K562 (cell line): Measurements from ENCODE around the gene GJA5. TPM values are rescaled to one million over a fixed set of nuclear protein-coding genes. Genes with fewer than 3 reads are reported as not detected.

ENCODE experiments used
- ATAC-seq: fragments of 200-7000 bp; cut with Tn5 transposase; 3 replicates; pipeline ENCODE4 v1.9.1; 2020; ENCODE audit warnings: moderate library complexity
- BruUV-seq: library from RNA; stranded (reverse); fragments of 400-500 nt; replicated peaks from 2 replicates; lab custom pipeline; 2021; lab: Mats Ljungman, UMichigan
- CTCF ChIA-PET: fragments of 300-600 bp; formaldehyde crosslinking; extraction: SDS; loops from one replicate; lab custom pipeline; 2021; ENCODE audit warnings: low intra/inter-chr PET ratio; lab: Yijun Ruan, JAX
- POLR2A ChIA-PET: fragments of 300-600, 350-650 bp; sonication (Branson Sonifier 250); formaldehyde crosslinking; extraction: SDS; loops from one replicate; lab custom pipeline; 2021; ENCODE audit warnings: antibody characterized with exemption, inconsistent platforms; lab: Yijun Ruan, JAX
- DNase-seq, 4 experiments: peaks; one replicate each; pipeline versions ENCODE4 v3.0.0 to v3.0.0-alpha.2; 2011 to 2018; ENCODE audit warnings: low spot score in 3 of 4, mixed read lengths in 3 of 4; ENCODE audit errors: extremely low read depth in 1 of 4
- FAIRE-seq: peaks from 2 replicates; lab custom pipeline; 2011; peaks lifted over from hg19 to GRCh38; lab: Jason Lieb, UNC
- H2AFZ ChIP-seq: 2 replicates; pipeline ENCODE4 v1.6.0; 2011; ENCODE audit warnings: low read depth, low read length, control low read depth, inconsistent platforms
- H3K27ac ChIP-seq: fragments of 200-600 bp; 3 replicates; pipeline ENCODE4 v1.8.0; 2011; ENCODE audit warnings: low read depth, mild to moderate bottlenecking, control low read depth, inconsistent platforms, low read length, moderate library complexity, mixed read lengths; ENCODE audit errors: extremely low read depth
- H3K27me3 ChIP-seq, 2 experiments: fragments of 300-600 bp in 1 of 2; 2 replicates in 1 of 2; 3 replicates in 1 of 2; pipeline versions ENCODE4 v1.6.0 to v1.8.0; 2011; ENCODE audit warnings: inconsistent platforms in 2 of 2, low read length in 2 of 2, mild to moderate bottlenecking in 1 of 2, mixed read lengths in 1 of 2, moderate library complexity in 1 of 2; ENCODE audit not compliant: control insufficient read depth in 2 of 2, insufficient read depth in 2 of 2
- H3K36me3 ChIP-seq: fragments of 300-600 bp; 3 replicates; pipeline ENCODE4 v1.8.0; 2011; ENCODE audit warnings: mild to moderate bottlenecking, low read length, inconsistent platforms; ENCODE audit not compliant: control insufficient read depth, insufficient read depth
- H3K4me1 ChIP-seq, 2 experiments: fragments of 200-600 bp in 1 of 2; replicated peaks in 1 of 2; 2 replicates in 1 of 2; 3 replicates in 1 of 2; pipeline versions ENCODE4 v1.5.1 to v1.8.0; 2011; ENCODE audit warnings: inconsistent platforms in 2 of 2, low read length in 2 of 2, mild to moderate bottlenecking in 1 of 2, mixed read lengths in 1 of 2, moderate library complexity in 1 of 2; ENCODE audit not compliant: control insufficient read depth in 2 of 2, insufficient read depth in 2 of 2
- H3K4me2 ChIP-seq: 2 replicates; pipeline ENCODE4 v1.6.1; 2011; ENCODE audit warnings: low read length, control low read depth, inconsistent platforms, mixed read lengths; ENCODE audit not compliant: insufficient read depth
- H3K4me3 ChIP-seq: fragments of 200-600 bp; sonication (generic), shearing (Covaris generic); 2 replicates; pipeline ENCODE4 v1.5.1; 2016; ENCODE audit warnings: control low read depth, inconsistent platforms
- H3K79me2 ChIP-seq: fragments of 200-600 bp; 3 replicates; pipeline ENCODE4 v1.8.0; 2011; ENCODE audit warnings: low read length, inconsistent platforms; ENCODE audit not compliant: control insufficient read depth, insufficient read depth
- H3K9ac ChIP-seq, 2 experiments: 2 replicates each; pipeline versions ENCODE4 v1.6.0 to v1.6.1; 2011; ENCODE audit warnings: low read depth in 2 of 2, low read length in 2 of 2, control low read depth in 1 of 2, inconsistent platforms in 1 of 2, mild to moderate bottlenecking in 1 of 2, mixed read lengths in 1 of 2; ENCODE audit not compliant: insufficient read depth in 1 of 2
- H3K9me1 ChIP-seq: one replicate; pipeline ENCODE4 v1.6.0; 2011; ENCODE audit warnings: inconsistent platforms, mild to moderate bottlenecking, low read length, moderate library complexity; ENCODE audit not compliant: control insufficient read depth, insufficient read depth
- H3K9me3 ChIP-seq: replicated peaks from 2 replicates; pipeline ENCODE4 v1.5.1; 2011; ENCODE audit warnings: low read depth, low read length, inconsistent platforms; ENCODE audit not compliant: control insufficient read depth, insufficient read depth
- H4K20me1 ChIP-seq: replicated peaks from 2 replicates; pipeline ENCODE4 v1.6.1; 2011; ENCODE audit warnings: low read length, inconsistent platforms, mixed read lengths; ENCODE audit not compliant: control insufficient read depth, insufficient read depth
- CHD2 ChIP-seq: IDR thresholded peaks from 2 replicates; pipeline ENCODE4 v1.6.1; 2011; ENCODE audit warnings: low read depth, low read length
- NR2F6 ChIP-seq: fragments of 450-650 bp; formaldehyde crosslinking; IDR thresholded peaks from 2 replicates; pipeline ENCODE4 v1.4.0; 2020; ENCODE audit warnings: mild to moderate bottlenecking
- PRDM10 ChIP-seq: fragments of 450-650 bp; IDR thresholded peaks from 2 replicates; pipeline ENCODE4 v1.6.1; 2018; ENCODE audit not compliant: partially characterized antibody
- RBM15 ChIP-seq: fragments of 200-400 bp; formaldehyde crosslinking; IDR thresholded peaks from 2 replicates; pipeline ENCODE4 v1.6.1; 2018; ENCODE audit warnings: mild to moderate bottlenecking, low read length, moderate library complexity; ENCODE audit not compliant: insufficient read depth
- ZNF280A ChIP-seq: fragments of 450-650 bp; IDR thresholded peaks from 2 replicates; pipeline ENCODE4 v1.6.1; 2018; ENCODE audit warnings: mild to moderate bottlenecking, low read depth; ENCODE audit not compliant: partially characterized antibody
- WGBS: fragments of 100-300 bp; shearing (Covaris generic); methylation state at CpG from one replicate; pipeline ENCODE4 v1.1.6; 2016; ENCODE audit warnings: low coverage, mixed read lengths; ENCODE audit not compliant: insufficient coverage; ENCODE audit errors: missing lambda C conversion rate; 5-methylcytosine and 5-hydroxymethylcytosine counted together
- in situ Hi-C: fragments of 300-500 bp; cut with MboI; formaldehyde crosslinking; loops from 4 replicates; pipeline ENCODE4 v1.15.0; 2018; ENCODE audit warnings: inconsistent platforms, mixed read lengths
- intact Hi-C: fragments of 100-400 bp; cut with micrococcal nuclease; formaldehyde crosslinking; loops from 2 replicates; pipeline ENCODE4 v1.14.2; 2022
- polyA plus RNA-seq, 8 experiments: library from polyadenylated mRNA; depleted of rRNA in 4 of 8; stranded (reverse) in 5 of 8; unstranded in 3 of 8; fragments of >200 nt; fragmentation: Nextera tagmentation in 2 of 8; fragmentation: Illumina TruSeq in 1 of 8; extraction: Ambion mirVana in 2 of 8; extraction: Trizol in 1 of 8; gene quantifications; 2 replicates each; pipeline versions ENCODE4 v1.2.1 to v1.2.3, GENCODE V29; 2011 to 2014; ENCODE audit warnings: inconsistent platforms in 1 of 8, missing spikeins in 1 of 8
- total RNA-seq, 7 experiments: library from RNA; depleted of rRNA in 6 of 7; stranded (reverse); fragments of >200 nt in 6 of 7; fragmentation: Illumina TruSeq in 2 of 7; extraction: Trizol in 2 of 7; gene quantifications; 2 replicates each; pipeline versions ENCODE4 v1.2.1 to v1.2.3, GENCODE V29; 2011 to 2021; ENCODE audit warnings: low replicate concordance in 1 of 7
- TF ChIP-seq, protein P1 (sequence below): IDR thresholded peaks from 2 replicates; pipeline ENCODE4 v1.6.1; 2011; ENCODE audit not compliant: insufficient read length; ENCODE audit errors: extremely low read depth
- TF ChIP-seq, protein P2 (sequence below): fragments of 250-450 bp; sonication (Bioruptor Pico); IDR thresholded peaks from 2 replicates; pipeline ENCODE4 v1.8.0; 2022; ENCODE audit warnings: inconsistent platforms

The GJA5 gene
- total and polyA plus RNA-seq, 9 of the 15 experiments (the other 6 are each of a cell fraction or from before 2014, with no cell fraction given), result 0.07 TPM; not detected in 7

- Histone ChIP-seq H3K27me3 (no peaks in the 10 kb centered on the region; a peak in 1 of 5 replicates), H3K4me2 (no peak overlapping the region), H3K4me1 (peaks cover 0 to 3% of the 10 kb centered on the region in 2 experiments; a peak in 1 of 5 replicates), H3K36me3 (no peaks in the 10 kb centered on the region), H3K9me1 (no peaks in the 10 kb centered on the region), H3K9ac (no peak overlapping the region), H4K20me1 (0 out of 2 replicates have a peak, but pooled peaks cover 3% of the 10 kb centered on the region), H3K79me2 (no peaks in the 10 kb centered on the region), H3K4me3 (no peak overlapping the region), H3K9me3 (no peaks in the 10 kb centered on the region), H3K27ac (no peak overlapping the region), H2AFZ (no peak overlapping the region)
- CTCF ChIA-PET, result no interaction called here
- in situ Hi-C loops (no loop called here), intact Hi-C loops (no loop called here)
- ATAC-seq (no peak), FAIRE-seq (no peak), DNase-seq (no peak)
- POLR2A ChIA-PET, result no interaction called here
- BruUV-seq, result no TSS peak
- 7% methylated on average over 1 of the region's 1 CpG for WGBS
- TF ChIP-seq, protein P1, sequence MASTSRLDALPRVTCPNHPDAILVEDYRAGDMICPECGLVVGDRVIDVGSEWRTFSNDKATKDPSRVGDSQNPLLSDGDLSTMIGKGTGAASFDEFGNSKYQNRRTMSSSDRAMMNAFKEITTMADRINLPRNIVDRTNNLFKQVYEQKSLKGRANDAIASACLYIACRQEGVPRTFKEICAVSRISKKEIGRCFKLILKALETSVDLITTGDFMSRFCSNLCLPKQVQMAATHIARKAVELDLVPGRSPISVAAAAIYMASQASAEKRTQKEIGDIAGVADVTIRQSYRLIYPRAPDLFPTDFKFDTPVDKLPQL, result no peak
Observed at GRCh38 chr1:147741065-147741464, 19.3 kb downstream of the GJA5 start.

DNA sequence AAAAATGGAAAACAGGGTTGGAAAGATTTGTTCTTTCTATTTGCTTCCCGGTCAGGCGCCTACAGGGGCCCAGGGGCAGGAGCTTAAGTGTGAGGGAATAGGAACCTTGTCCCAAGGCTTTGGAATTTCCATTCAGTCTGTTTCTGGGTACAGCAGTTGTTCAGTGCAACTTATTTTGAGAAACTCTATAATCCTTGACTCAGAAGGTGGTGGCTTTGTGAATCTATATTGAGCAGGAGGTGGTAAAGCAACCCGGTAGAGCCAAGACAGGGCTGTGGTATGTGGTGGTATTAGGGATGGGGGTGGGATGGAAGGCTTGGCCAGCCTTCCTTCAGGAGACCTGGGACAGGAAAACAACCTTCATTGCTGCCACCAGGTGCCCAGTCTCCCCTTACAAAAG lies 20.0 kb downstream of the GJA5 start:
- H4K20me1 ChIP-seq, result 0 out of 2 replicates have a peak, but pooled peaks cover 3% of the 10 kb centered on the region
- ChIA-PET POLR2A (no interaction called here), CTCF (no interaction called here)
- H3K79me2 ChIP-seq, result no peaks in the 10 kb centered on the region
- H3K4me3 ChIP-seq, result no peak overlapping the region
- no peak for FAIRE-seq
- H3K36me3 ChIP-seq, result no peaks in the 10 kb centered on the region
- intact Hi-C loops (no loop called here), in situ Hi-C loops (no loop called here)
- peaks cover 0 to 3% of the 10 kb centered on the region in 2 experiments; a peak in 1 of 5 replicates for H3K4me1 ChIP-seq
- no peak overlapping the region for H3K27ac ChIP-seq
- H3K4me2 ChIP-seq, result no peak overlapping the region
- H3K9me3 ChIP-seq, result no peaks in the 10 kb centered on the region
- ATAC-seq, result no peak
- no peaks in the 10 kb centered on the region for H3K9me1 ChIP-seq
- DNase-seq, result no peak
- H3K27me3 ChIP-seq, result no peaks in the 10 kb centered on the region; a peak in 1 of 5 replicates
- no peak overlapping the region for H2AFZ ChIP-seq
- WGBS, result 0% methylated on average over 3 of the region's 3 CpGs
- BruUV-seq, result no TSS peak
- H3K9ac ChIP-seq, result no peak overlapping the region
- TF ChIP-seq RBM15 (no peak), CHD2 (no peak), PRDM10 (no peak), NR2F6 (no peak), ZNF280A (no peak)
- TF ChIP-seq, protein P2, sequence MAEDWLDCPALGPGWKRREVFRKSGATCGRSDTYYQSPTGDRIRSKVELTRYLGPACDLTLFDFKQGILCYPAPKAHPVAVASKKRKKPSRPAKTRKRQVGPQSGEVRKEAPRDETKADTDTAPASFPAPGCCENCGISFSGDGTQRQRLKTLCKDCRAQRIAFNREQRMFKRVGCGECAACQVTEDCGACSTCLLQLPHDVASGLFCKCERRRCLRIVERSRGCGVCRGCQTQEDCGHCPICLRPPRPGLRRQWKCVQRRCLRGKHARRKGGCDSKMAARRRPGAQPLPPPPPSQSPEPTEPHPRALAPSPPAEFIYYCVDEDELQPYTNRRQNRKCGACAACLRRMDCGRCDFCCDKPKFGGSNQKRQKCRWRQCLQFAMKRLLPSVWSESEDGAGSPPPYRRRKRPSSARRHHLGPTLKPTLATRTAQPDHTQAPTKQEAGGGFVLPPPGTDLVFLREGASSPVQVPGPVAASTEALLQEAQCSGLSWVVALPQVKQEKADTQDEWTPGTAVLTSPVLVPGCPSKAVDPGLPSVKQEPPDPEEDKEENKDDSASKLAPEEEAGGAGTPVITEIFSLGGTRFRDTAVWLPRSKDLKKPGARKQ (CRISPR knock-in tag), result no peak
